WERI-Rb-1 (cell line): Measurements from ENCODE around the gene ZBTB7C.

ENCODE experiments used
- DNase-seq: peaks from one replicate; pipeline ENCODE4 v3.0.0-alpha.2; 2020
- H3K27ac ChIP-seq: fragments of 250-450 bp; sonication (Bioruptor Pico); 2 replicates; pipeline ENCODE4 v1.5.1; 2020; ENCODE audit warnings: mild to moderate bottlenecking, moderate library complexity
- H3K27me3 ChIP-seq: fragments of 250-450 bp; sonication (Bioruptor Pico); 2 replicates; pipeline ENCODE4 v1.5.1; 2021; ENCODE audit warnings: mild to moderate bottlenecking, low read depth, moderate library complexity; ENCODE audit not compliant: insufficient read depth, severe bottlenecking
- H3K36me3 ChIP-seq: fragments of 250-450 bp; sonication (Bioruptor Pico); 2 replicates; pipeline ENCODE4 v1.5.1; 2020; ENCODE audit warnings: mild to moderate bottlenecking, moderate library complexity
- H3K4me3 ChIP-seq: 2 replicates; pipeline ENCODE4 v1.5.1; 2011; ENCODE audit warnings: low read depth, mild to moderate bottlenecking, control low read depth, low read length
- H3K9me3 ChIP-seq: fragments of 250-450 bp; sonication (Bioruptor Pico); 2 replicates; pipeline ENCODE4 v1.5.1; 2021; ENCODE audit warnings: mild to moderate bottlenecking, moderate library complexity; ENCODE audit not compliant: severe bottlenecking
- CTCF ChIP-seq: IDR thresholded peaks from 2 replicates; pipeline ENCODE4 v1.5.1; 2011; ENCODE audit warnings: low read depth, mild to moderate bottlenecking, control low read depth, inconsistent platforms, low read length

Gene ZBTB7C

GRCh38 chr18:48136827-48137373, 272.3 kb downstream of the ZBTB7C start:
- Histone ChIP-seq H3K4me3 (peak overlapping the region; percentile 50), H3K36me3 (no peaks in the 10 kb centered on the region), H3K27me3 (no peaks in the 10 kb centered on the region), H3K9me3 (no peaks in the 10 kb centered on the region), H3K27ac (no peak overlapping the region)
- TF ChIP-seq CTCF = no peak
- peak; percentile 34 for DNase-seq

GRCh38 chr18:48136051-48136826, 272.9 kb downstream of the ZBTB7C start:
- peak overlapping the region; percentile 50 for H3K4me3 ChIP-seq

GRCh38 chr18:48135436-48135966, 273.7 kb downstream of the ZBTB7C start:
- Histone ChIP-seq H3K4me3 (peak overlapping the region; percentile 50), H3K36me3 (no peaks in the 10 kb centered on the region), H3K27ac (no peak overlapping the region), H3K9me3 (no peaks in the 10 kb centered on the region), H3K27me3 (no peaks in the 10 kb centered on the region)
- TF ChIP-seq CTCF = no peak
- peak; percentile 71 for DNase-seq

More at GRCh38 chr18:48136051-48136826, 272.9 kb downstream of the ZBTB7C start:
- peak; percentile 54 for DNase-seq
- TF ChIP-seq CTCF = 0 out of 2 replicates have a peak, but pooled peaks have one; percentile 21
- Histone ChIP-seq H3K27me3 (no peaks in the 10 kb centered on the region), H3K27ac (no peak overlapping the region), H3K36me3 (no peaks in the 10 kb centered on the region), H3K9me3 (no peaks in the 10 kb centered on the region)

GRCh38 chr18:48134609-48135008, 274.6 kb downstream of the ZBTB7C start:
- Histone ChIP-seq H3K27me3 (no peaks in the 10 kb centered on the region), H3K36me3 (no peaks in the 10 kb centered on the region)

GRCh38 chr18:48133671-48134251, 275.4 kb downstream of the ZBTB7C start:
- H3K27ac ChIP-seq = no peak overlapping the region
- no peaks in the 10 kb centered on the region for H3K9me3 ChIP-seq
- no peaks in the 10 kb centered on the region for H3K27me3 ChIP-seq
- no peak overlapping the region for H3K4me3 ChIP-seq
- TF ChIP-seq CTCF = no peak
- DNase-seq = no peak
- H3K36me3 ChIP-seq = no peaks in the 10 kb centered on the region

More at GRCh38 chr18:48134609-48135008, 274.6 kb downstream of the ZBTB7C start:
- H3K27ac ChIP-seq = no peak overlapping the region
- no peak for TF ChIP-seq CTCF
- no peak for DNase-seq
- no peaks in the 10 kb centered on the region for H3K9me3 ChIP-seq
- no peak overlapping the region for H3K4me3 ChIP-seq
